ENCODE data around the gene LRRC1.

LRRC1 gene

GRCh38 chr6:53786832-53787231 is 8.0 kb upstream of the LRRC1 start:
- Histone ChIP-seq H3K27ac (no peak overlapping the region), H3K4me3 (no peak overlapping the region), H4K20me1 (no peaks in the 10 kb centered on the region), H3K27me3 (no peaks in the 10 kb centered on the region), H3K9ac (no peak overlapping the region), H3K9me3 (replicated peaks in 1 of 11) (peaks cover 24 to 46% (median 33%) of the 10 kb centered on the region in 11 experiments; a peak in 21 of 22 replicates), H3K4me1 (no peaks in the 10 kb centered on the region), H3K36me3 (no peaks in the 10 kb centered on the region), H3K4me2 (no peak overlapping the region)
- TF ChIP-seq Cebpa-rat (IDR thresholded peaks at IDR 0.05): no peak

- Histone ChIP-seq H3K4me2 (no peak overlapping the region), H4K20me1 (peaks cover 0 to 8% (median 4%) of the 10 kb centered on the region in 11 experiments; a peak in 11 of 22 replicates), H3K4me1 (peaks cover 5 to 18% (median 15%) of the 10 kb centered on the region in 10 experiments), H3K9ac (no peak overlapping the region), H3K27ac (no peak overlapping the region), H3K9me3 (replicated peaks in 1 of 11) (peaks cover 24 to 39% (median 33%) of the 10 kb centered on the region in 11 experiments; a peak in 21 of 22 replicates), H3K36me3 (no peaks in the 10 kb centered on the region), H3K4me3 (no peak overlapping the region), H3K27me3 (peaks cover 8 to 10% (median 9%) of the 10 kb centered on the region in 11 experiments)
- no peak for TF ChIP-seq Cebpa-rat (IDR thresholded peaks at IDR 0.05)
These were observed 3.9 kb upstream of the LRRC1 start for GRCh38 chr6:53790886-53791285.

GRCh38 chr6:53792016-53792415 is 2.8 kb upstream of the LRRC1 start:
- Histone ChIP-seq H3K9ac (no peak overlapping the region), H3K4me3 (no peak overlapping the region), H3K36me3 (no peaks in the 10 kb centered on the region), H3K4me1 (peaks cover 9 to 29% (median 24%) of the 10 kb centered on the region in 10 experiments), H4K20me1 (peaks cover 0 to 19% (median 12%) of the 10 kb centered on the region in 11 experiments; a peak in 12 of 22 replicates), H3K9me3 (replicated peaks in 1 of 11) (peaks cover 24 to 39% (median 33%) of the 10 kb centered on the region in 11 experiments; a peak in 21 of 22 replicates), H3K27me3 (peaks cover 20 to 22% (median 21%) of the 10 kb centered on the region in 11 experiments), H3K4me2 (no peak overlapping the region), H3K27ac (no peak overlapping the region)
- no peak for TF ChIP-seq Cebpa-rat (IDR thresholded peaks at IDR 0.05)

- H3K9ac ChIP-seq: peak overlapping the region in 3 of 11 experiments; percentile 80 to 84 (median 83); a peak in 7 of 22 replicates
- TF ChIP-seq Cebpa-rat (IDR thresholded peaks at IDR 0.05): no peak
- peaks cover 9 to 33% (median 25%) of the 10 kb centered on the region in 10 experiments for H3K4me1 ChIP-seq
- peak overlapping the region; percentile 89 to 100 (median 98) for H3K4me2 ChIP-seq
- peaks cover 18 to 34% (median 28%) of the 10 kb centered on the region in 11 experiments; a peak in 21 of 22 replicates for H3K9me3 ChIP-seq (replicated peaks in 1 of 11)
- peaks cover 0 to 28% (median 12%) of the 10 kb centered on the region in 11 experiments; a peak in 12 of 22 replicates for H4K20me1 ChIP-seq
- peak overlapping the region; percentile 76 to 93 (median 89); a peak in 19 of 20 replicates for H3K4me3 ChIP-seq
- H3K27me3 ChIP-seq: peaks cover 25 to 31% (median 29%) of the 10 kb centered on the region in 11 experiments
- no peak overlapping the region for H3K27ac ChIP-seq
- H3K36me3 ChIP-seq: no peaks in the 10 kb centered on the region
These were observed 1.9 kb upstream of the LRRC1 start for GRCh38 chr6:53792973-53793317.

GRCh38 chr6:53793318-53794136 is 1.3 kb upstream of the LRRC1 start:
- H3K27ac ChIP-seq: peak overlapping the region in 9 of 11 experiments; percentile 69 to 81 (median 75); a peak in 15 of 22 replicates
- peak overlapping the region; percentile 89 to 100 (median 98) for H3K4me2 ChIP-seq
- H3K9ac ChIP-seq: peak overlapping the region in 10 of 11 experiments; percentile 75 to 85 (median 80); a peak in 20 of 22 replicates
- H4K20me1 ChIP-seq: peaks cover 0 to 34% (median 12%) of the 10 kb centered on the region in 11 experiments; a peak in 12 of 22 replicates
- H3K27me3 ChIP-seq: peaks cover 25 to 35% (median 29%) of the 10 kb centered on the region in 11 experiments
- peak overlapping the region; percentile 76 to 93 (median 89) for H3K4me3 ChIP-seq
- H3K4me1 ChIP-seq: peaks cover 9 to 34% (median 25%) of the 10 kb centered on the region in 10 experiments
- no peak for TF ChIP-seq Cebpa-rat (IDR thresholded peaks at IDR 0.05)
- peaks cover 12 to 28% (median 23%) of the 10 kb centered on the region in 11 experiments; a peak in 20 of 22 replicates for H3K9me3 ChIP-seq (replicated peaks in 1 of 11)
- no peaks in the 10 kb centered on the region for H3K36me3 ChIP-seq

DNA sequence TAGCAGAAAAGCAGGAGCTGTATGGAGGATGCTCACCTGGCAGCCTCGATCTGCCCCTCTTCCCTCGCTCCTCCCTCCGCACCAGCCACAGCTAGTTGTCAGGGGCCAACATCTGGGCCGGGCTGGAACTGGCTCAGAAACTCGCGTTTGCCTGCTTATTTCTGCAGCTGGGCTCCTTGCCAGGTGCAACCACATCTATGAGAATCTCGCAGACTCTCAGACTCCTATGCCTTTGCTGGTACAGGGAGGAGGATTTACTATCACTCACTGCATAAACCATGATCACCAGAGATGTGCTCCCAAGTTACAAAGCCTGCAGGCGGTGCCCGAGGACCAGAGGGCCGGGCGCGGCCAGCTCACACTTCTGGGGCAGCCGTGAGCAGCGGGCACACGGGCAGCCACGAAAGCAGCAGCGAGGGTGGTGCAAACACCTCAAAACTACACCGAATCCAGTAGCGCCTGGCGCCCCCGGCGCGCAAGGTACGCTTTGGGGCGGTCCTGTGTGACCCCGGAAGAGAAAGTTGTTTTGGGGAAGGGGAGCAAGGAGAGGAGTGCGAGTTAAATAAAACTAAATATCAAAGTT is 577 bp upstream of the LRRC1 start:
- no peak for TF ChIP-seq Cebpa-rat (IDR thresholded peaks at IDR 0.05)
- peaks cover 9 to 40% (median 25%) of the 10 kb centered on the region in 10 experiments for H3K4me1 ChIP-seq
- H3K4me2 ChIP-seq: peak overlapping the region; percentile 89 to 100 (median 98)
- peaks cover 0 to 34% (median 12%) of the 10 kb centered on the region in 11 experiments; a peak in 12 of 22 replicates for H4K20me1 ChIP-seq
- H3K4me3 ChIP-seq: peak overlapping the region; percentile 76 to 93 (median 89)
- 0 out of 22 replicates have a peak, but pooled peaks cover 0 to under 1% (median 0%) of the 10 kb centered on the region in 11 experiments for H3K36me3 ChIP-seq
- peak overlapping the region; percentile 75 to 85 (median 80); a peak in 21 of 22 replicates for H3K9ac ChIP-seq
- H3K9me3 ChIP-seq (replicated peaks in 1 of 11): peaks cover 5 to 21% (median 16%) of the 10 kb centered on the region in 11 experiments; a peak in 17 of 22 replicates
- H3K27me3 ChIP-seq: peaks cover 25 to 35% (median 29%) of the 10 kb centered on the region in 11 experiments
- H3K27ac ChIP-seq: peak overlapping the region in 10 of 11 experiments; percentile 33 to 81 (median 74); a peak in 20 of 22 replicates

GRCh38 chr6:53795340-53795701 is 516 bp downstream of the LRRC1 start:
- Histone ChIP-seq H3K27me3 (peaks cover 25 to 35% (median 29%) of the 10 kb centered on the region in 11 experiments), H3K36me3 (0 out of 22 replicates have a peak, but pooled peaks cover 0 to 3% (median 0%) of the 10 kb centered on the region in 11 experiments), H3K4me1 (peaks cover 9 to 40% (median 25%) of the 10 kb centered on the region in 10 experiments), H3K4me3 (peak overlapping the region; percentile 76 to 93 (median 89)), H3K9ac (peak overlapping the region; percentile 75 to 85 (median 80)), H3K9me3 (replicated peaks in 1 of 11) (peaks cover under 1 to 10% (median 5%) of the 10 kb centered on the region in 11 experiments; a peak in 12 of 22 replicates), H4K20me1 (peaks cover 0 to 34% (median 12%) of the 10 kb centered on the region in 11 experiments; a peak in 12 of 22 replicates), H3K27ac (peak overlapping the region in 9 of 11 experiments; percentile 33 to 81 (median 74); a peak in 14 of 22 replicates), H3K4me2 (peak overlapping the region; percentile 95 to 99 (median 99))
- TF ChIP-seq Cebpa-rat (IDR thresholded peaks at IDR 0.05): no peak

GRCh38 chr6:53795702-53796450 is 1.1 kb downstream of the LRRC1 start:
- Histone ChIP-seq H3K4me2 (peak overlapping the region; percentile 95 to 99 (median 99)), H4K20me1 (peaks cover 0 to 34% (median 12%) of the 10 kb centered on the region in 11 experiments; a peak in 12 of 22 replicates), H3K27ac (peak overlapping the region in 1 of 11 experiments; percentile 74; a peak in 1 of 22 replicates), H3K4me3 (peak overlapping the region; percentile 76 to 93 (median 89)), H3K36me3 (0 out of 22 replicates have a peak, but pooled peaks cover 0 to 3% (median 0%) of the 10 kb centered on the region in 11 experiments), H3K4me1 (peaks cover 9 to 40% (median 25%) of the 10 kb centered on the region in 10 experiments), H3K9me3 (replicated peaks in 1 of 11) (peaks cover 0 to 6% (median 0%) of the 10 kb centered on the region in 11 experiments; a peak in 4 of 22 replicates), H3K27me3 (peaks cover 25 to 35% (median 29%) of the 10 kb centered on the region in 11 experiments), H3K9ac (peak overlapping the region; percentile 75 to 85 (median 80))
- no peak for TF ChIP-seq Cebpa-rat (IDR thresholded peaks at IDR 0.05)
